Dedifferentiated amniotic fluid mesenchymal stem cell (primary cell): ENCODE data around the gene RPS15A.
A peak's percentile ranks its signal among the peaks of the same experiment; 100 is the strongest.

Experiments
- DNase-seq: peaks from one replicate; pipeline ENCODE4 v3.0.0-alpha.2; 2016; ENCODE audit errors: extremely low spot score

Gene RPS15A

GRCh38 chr16:18789850-18790706, at the start of gene RPS15A:
TSS of gene RPS15A (minus strand) at chr16:18790334. CDS start at chr16:18789113, 1,221 bp downstream.
- DNase-seq = peak; percentile 98

GRCh38 chr16:18839555-18839954, 49.4 kb upstream of the RPS15A start:
- DNase-seq = no peak

- DNase-seq = no peak
These were observed 46.6 kb upstream of the RPS15A start for GRCh38 chr16:18836702-18837101.

- no peak for DNase-seq
These were observed 44.7 kb upstream of the RPS15A start for GRCh38 chr16:18834864-18835263.

- DNase-seq = no peak
These were observed 43.8 kb upstream of the RPS15A start for GRCh38 chr16:18833707-18834505.

- DNase-seq = no peak
These were observed 42.5 kb upstream of the RPS15A start for GRCh38 chr16:18832613-18833012.

GRCh38 chr16:18832006-18832405, 41.9 kb upstream of the RPS15A start:
- no peak for DNase-seq

- no peak for DNase-seq
These were observed 39.1 kb upstream of the RPS15A start for GRCh38 chr16:18829251-18829650.

- DNase-seq = no peak
These were observed 37.8 kb upstream of the RPS15A start for GRCh38 chr16:18827890-18828289.

GRCh38 chr16:18816286-18816685, 26.2 kb upstream of the RPS15A start:
- DNase-seq = no peak

GRCh38 chr16:18811925-18812324, 21.8 kb upstream of the RPS15A start:
- DNase-seq = no peak

GRCh38 chr16:18809165-18809564, 19.0 kb upstream of the RPS15A start:
- no peak for DNase-seq

GRCh38 chr16:18805257-18805773, 15.2 kb upstream of the RPS15A start:
- no peak for DNase-seq

GRCh38 chr16:18804540-18804939, 14.4 kb upstream of the RPS15A start:
- peak; percentile 6 for DNase-seq

GRCh38 chr16:18803569-18804462, 13.7 kb upstream of the RPS15A start:
- peak; percentile 10 for DNase-seq

GRCh38 chr16:18802767-18803343, 12.7 kb upstream of the RPS15A start:
- no peak for DNase-seq

- DNase-seq = peak; percentile 100
These were observed 11.2 kb upstream of the RPS15A start, which contains the start of gene ARL6IP1 for GRCh38 chr16:18801145-18801972. TSS of gene ARL6IP1 (minus strand) at chr16:18801549. CDS start at chr16:18801466, 83 bp downstream.

GRCh38 chr16:18800775-18801144, 10.6 kb upstream of the RPS15A start:
- no peak for DNase-seq

GRCh38 chr16:18800293-18800692, 10.2 kb upstream of the RPS15A start:
- DNase-seq = no peak

- DNase-seq = no peak
These were observed 9.4 kb upstream of the RPS15A start for GRCh38 chr16:18799500-18799899.
